Small intestine (tissue), 7 donors: Measurements from ENCODE around the gene RPS2. TPM values are rescaled to one million over a fixed set of nuclear protein-coding genes. Genes with fewer than 3 reads are reported as not detected.

Experiments
- DNase-seq, 2 donors: peaks; one replicate each; pipeline versions ENCODE4 v3.0.0 to v3.0.0-alpha.2; 2013
- FAIRE-seq: peaks from 2 replicates; lab custom pipeline; 2012; peaks lifted over from hg19 to GRCh38; lab: Jason Lieb, UNC
- H3K27ac ChIP-seq, 3 donors: one replicate each; pipeline ENCODE4 v1.5.1; 2013; ENCODE audit warnings: low read length in 2 of 3, mild to moderate bottlenecking in 2 of 3, control low read depth in 1 of 3, inconsistent platforms in 1 of 3, low read depth in 1 of 3, moderate library complexity in 1 of 3
- H3K27me3 ChIP-seq, 3 donors: one replicate each; pipeline ENCODE4 v1.6.1; 2013; ENCODE audit warnings: low read length in 3 of 3, inconsistent platforms in 1 of 3; ENCODE audit not compliant: control insufficient read depth in 3 of 3, insufficient read depth in 3 of 3
- H3K36me3 ChIP-seq, 3 donors: one replicate each; pipeline ENCODE4 v1.6.1; 2013; ENCODE audit warnings: low read length in 3 of 3, inconsistent platforms in 1 of 3, low read depth in 1 of 3, mild to moderate bottlenecking in 1 of 3, moderate library complexity in 1 of 3; ENCODE audit not compliant: control insufficient read depth in 3 of 3, insufficient read depth in 2 of 3
- H3K4me1 ChIP-seq, 3 donors: one replicate each; pipeline ENCODE4 v1.6.1; 2013; ENCODE audit warnings: low read length in 2 of 3, inconsistent platforms in 1 of 3, low read depth in 1 of 3, mild to moderate bottlenecking in 1 of 3, moderate library complexity in 1 of 3; ENCODE audit not compliant: control insufficient read depth in 3 of 3, insufficient read depth in 2 of 3
- H3K4me3 ChIP-seq, 3 donors: one replicate each; pipeline ENCODE4 v1.5.1; 2013; ENCODE audit warnings: low read length in 3 of 3, control low read depth in 1 of 3, inconsistent platforms in 1 of 3, low read depth in 1 of 3, mild to moderate bottlenecking in 1 of 3, moderate library complexity in 1 of 3
- H3K9me3 ChIP-seq, 2 donors: one replicate each; pipeline ENCODE4 v1.6.1; 2013; ENCODE audit warnings: low read depth in 1 of 2, low read length in 1 of 2; ENCODE audit not compliant: control insufficient read depth in 2 of 2, insufficient read depth in 1 of 2
- WGBS, 3 donors: extraction: QIAGEN DNeasy Blood & Tissue Kit; methylation state at CpG; one replicate each; pipeline ENCODE4 v1.1.7; 2013; 5-methylcytosine and 5-hydroxymethylcytosine counted together
- polyA plus RNA-seq, 4 donors: library from polyadenylated mRNA; stranded (reverse) in 3 of 4; unstranded in 1 of 4; fragments of 200-250 nt in 3 of 4; fragments of 120-200 nt in 1 of 4; gene quantifications; one replicate each; pipeline versions ENCODE4 v1.2.1 to v1.2.3, GENCODE V29; 2013
- donor health status: healthy with polysubstance abuse.
- donor health status: control.
- donor health status: control.
- donor health status: Bipolar disorder and iron deficiency.
- donor health status: healthy.

The RPS2 gene
- polyA plus RNA-seq, 4 donors: 1,075 to 4,112 (median 2,558) TPM

GRCh38 chr16:1917056-1917664 is 47.5 kb downstream of the RPS2 start:
- Histone ChIP-seq H3K9me3 (peaks cover 0 to 3% of the 10 kb centered on the region in 2 donors), H3K27ac (no peak overlapping the region), H3K27me3 (peaks cover 11 to 71% (median 29%) of the 10 kb centered on the region in 3 donors), H3K4me1 (peaks cover 1 to 21% (median 3%) of the 10 kb centered on the region in 3 donors), H3K36me3 (no peaks in the 10 kb centered on the region), H3K4me3 (no peak overlapping the region)
- DNase-seq (no peak), FAIRE-seq (no peak)
- WGBS, 3 donors: 5 to 12% (median 6%) methylated on average over 21 to 22 of the region's 22 CpGs

- Histone ChIP-seq H3K27me3 (peaks cover 11 to 67% (median 28%) of the 10 kb centered on the region in 3 donors), H3K4me3 (no peak overlapping the region), H3K4me1 (peaks cover 1 to 21% (median 3%) of the 10 kb centered on the region in 3 donors), H3K27ac (no peak overlapping the region), H3K9me3 (peaks cover 0 to 3% of the 10 kb centered on the region in 2 donors), H3K36me3 (no peaks in the 10 kb centered on the region)
- WGBS, 3 donors: 14 to 34% (median 29%) methylated on average over 4 to 5 of the region's 5 CpGs
- FAIRE-seq (no peak), DNase-seq (no peak)
Observed at GRCh38 chr16:1916640-1916990, 48.0 kb downstream of the RPS2 start.

- H3K4me1 ChIP-seq: peaks cover 1 to 21% (median 3%) of the 10 kb centered on the region in 3 donors
- 68 to 76% (median 72%) methylated on average over 24 to 25 of the region's 25 CpGs for WGBS, 3 donors
- H3K27me3 ChIP-seq: peaks cover 11 to 61% (median 28%) of the 10 kb centered on the region in 3 donors
- H3K36me3 ChIP-seq: no peaks in the 10 kb centered on the region
- peaks cover 0 to 3% of the 10 kb centered on the region in 2 donors for H3K9me3 ChIP-seq
- no peak overlapping the region for H3K4me3 ChIP-seq
- DNase-seq (no peak), FAIRE-seq (no peak)
- no peak overlapping the region for H3K27ac ChIP-seq
Observed at GRCh38 chr16:1915732-1916639, 48.6 kb downstream of the RPS2 start.

GRCh38 chr16:1914988-1915387 is 49.6 kb downstream of the RPS2 start:
- DNase-seq (no peak), FAIRE-seq (no peak)
- Histone ChIP-seq H3K27me3 (peaks cover 11 to 51% (median 20%) of the 10 kb centered on the region in 3 donors), H3K4me3 (no peak overlapping the region), H3K9me3 (peaks cover 0 to 3% of the 10 kb centered on the region in 2 donors), H3K36me3 (no peaks in the 10 kb centered on the region), H3K27ac (no peak overlapping the region), H3K4me1 (peaks cover 1 to 24% (median 3%) of the 10 kb centered on the region in 3 donors)
- WGBS, 3 donors: 52 to 60% (median 57%) methylated on average over 6 to 8 of the region's 8 CpGs

GRCh38 chr16:1914084-1914608 is 50.5 kb downstream of the RPS2 start:
- Histone ChIP-seq H3K27ac (no peak overlapping the region), H3K36me3 (no peaks in the 10 kb centered on the region), H3K4me3 (no peak overlapping the region), H3K27me3 (peaks cover 11 to 43% (median 20%) of the 10 kb centered on the region in 3 donors), H3K4me1 (peaks cover 1 to 26% (median 3%) of the 10 kb centered on the region in 3 donors), H3K9me3 (no peaks in the 10 kb centered on the region)
- DNase-seq: no peak
- FAIRE-seq: no peak
- WGBS, 3 donors: 16 to 38% (median 27%) methylated on average over 11 to 15 of the region's 15 CpGs

GRCh38 chr16:1913327-1914083 is 51.1 kb downstream of the RPS2 start:
- Histone ChIP-seq H3K36me3 (no peaks in the 10 kb centered on the region), H3K4me1 (peaks cover 1 to 26% (median 3%) of the 10 kb centered on the region in 3 donors), H3K4me3 (no peak overlapping the region), H3K27me3 (peaks cover 11 to 36% (median 16%) of the 10 kb centered on the region in 3 donors), H3K9me3 (no peaks in the 10 kb centered on the region), H3K27ac (peak overlapping the region in 1 of 3 donors; percentile 14)
- no peak for FAIRE-seq
- peak; percentile 89 to 93 for DNase-seq
- 22 to 38% (median 27%) methylated on average over 17 to 21 of the region's 21 CpGs for WGBS, 3 donors

- no peaks in the 10 kb centered on the region for H3K9me3 ChIP-seq
- FAIRE-seq (no peak), DNase-seq (no peak)
- peaks cover 1 to 26% (median 3%) of the 10 kb centered on the region in 3 donors for H3K4me1 ChIP-seq
- 35 to 71% (median 37%) methylated on average over 13 to 17 of the region's 17 CpGs for WGBS, 3 donors
- H3K27ac ChIP-seq: no peak overlapping the region
- H3K27me3 ChIP-seq: peaks cover 3 to 27% (median 10%) of the 10 kb centered on the region in 3 donors
- H3K36me3 ChIP-seq: no peaks in the 10 kb centered on the region
- no peak overlapping the region for H3K4me3 ChIP-seq
Observed at GRCh38 chr16:1912215-1912543, 52.4 kb downstream of the RPS2 start.
